ENCODE results near the gene KMT2C.
"Not testable (repeated sequence)": the region's sequence is repeated elsewhere in the genome, so short reads cannot be mapped to it uniquely, and the experiment has no call there.

KMT2C gene

GRCh38 chr7:152399344-152399743, 36.5 kb downstream of the KMT2C start:
- no peak for DNase-seq

- DNase-seq: no peak
Observed at GRCh38 chr7:152395112-152395511, 40.7 kb downstream of the KMT2C start.

GRCh38 chr7:152394214-152394613, 41.6 kb downstream of the KMT2C start:
- not testable (repeated sequence) for DNase-seq

- DNase-seq: no peak
Observed at GRCh38 chr7:152392254-152392653, 43.5 kb downstream of the KMT2C start.

DNA sequence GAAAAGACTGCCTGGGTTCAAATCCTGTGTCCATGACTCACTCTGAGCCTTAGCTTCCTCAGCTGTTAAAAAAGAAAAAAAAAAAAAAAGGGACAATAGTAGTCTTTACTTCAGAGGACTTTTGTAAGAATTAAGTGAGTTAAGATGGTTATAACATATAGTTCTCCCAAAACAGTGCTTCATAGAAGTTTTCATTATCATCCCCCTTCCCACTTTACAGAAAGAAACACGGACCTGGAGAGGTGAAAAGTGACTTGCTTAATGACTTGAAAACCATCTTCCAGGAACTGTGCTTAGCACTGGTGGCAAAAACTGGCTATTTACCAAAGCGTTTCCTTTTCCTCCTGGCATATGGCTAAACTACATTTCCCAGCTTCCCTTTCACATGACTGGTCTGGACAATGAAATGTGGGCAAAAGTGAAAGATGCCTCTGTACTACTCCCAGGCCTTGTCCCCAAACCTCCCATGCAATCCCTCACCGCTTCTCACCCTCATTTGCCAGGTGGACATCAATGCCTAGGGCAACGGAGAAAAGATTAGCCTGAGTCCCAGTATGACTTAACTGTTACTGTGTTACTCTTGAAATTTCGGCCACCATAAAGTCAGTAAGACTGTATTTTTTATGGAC, 49.6 kb downstream of the KMT2C start:
- DNase-seq: not testable (repeated sequence)

DNA sequence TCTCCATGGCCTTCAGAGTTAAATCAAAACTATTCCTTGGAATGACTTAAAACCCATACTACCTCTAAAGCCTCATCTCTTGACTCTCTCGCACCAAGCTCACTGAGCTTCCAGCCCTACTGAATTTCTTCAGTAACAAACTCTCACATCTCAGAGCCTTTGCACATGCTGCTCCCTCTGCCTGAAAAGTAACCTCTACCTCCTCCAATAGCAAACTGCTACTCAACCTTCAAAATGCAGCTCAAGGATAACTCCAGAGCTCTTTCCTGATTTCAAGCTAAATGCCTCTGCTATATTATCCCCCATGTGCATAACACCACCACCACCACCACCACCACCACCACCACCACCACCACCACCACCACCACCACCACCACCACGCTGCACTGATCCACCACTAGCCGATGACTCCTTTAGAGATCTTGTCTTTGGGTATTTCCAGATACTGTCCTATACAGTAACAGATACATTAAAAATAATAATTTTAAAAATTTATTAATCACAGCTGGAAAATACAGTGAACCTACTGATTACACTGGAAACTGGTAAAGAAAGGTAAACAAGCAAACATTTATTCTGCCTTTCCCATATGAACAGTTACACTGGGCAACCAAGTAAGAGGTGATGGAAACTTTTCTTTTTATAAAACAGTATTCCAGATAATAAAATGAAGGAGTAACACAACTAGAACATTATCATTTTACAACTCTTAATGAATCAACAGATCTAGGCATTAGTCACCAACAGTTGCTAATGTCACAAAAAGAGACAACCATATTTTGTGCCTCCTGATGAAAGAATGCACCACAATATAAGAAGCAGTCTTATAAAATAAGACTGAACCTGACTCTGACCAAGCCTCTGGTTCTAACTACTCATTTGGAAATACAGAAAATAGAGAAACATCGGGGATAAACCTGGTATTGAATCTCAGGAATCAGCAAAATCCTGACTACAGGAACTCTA, 51.3 kb downstream of the KMT2C start:
- DNase-seq: not testable (repeated sequence)

GRCh38 chr7:152383341-152384234, 52.2 kb downstream of the KMT2C start:
- no peak for DNase-seq

- no peak for DNase-seq
Observed at GRCh38 chr7:152382244-152382643, 53.6 kb downstream of the KMT2C start.

DNA sequence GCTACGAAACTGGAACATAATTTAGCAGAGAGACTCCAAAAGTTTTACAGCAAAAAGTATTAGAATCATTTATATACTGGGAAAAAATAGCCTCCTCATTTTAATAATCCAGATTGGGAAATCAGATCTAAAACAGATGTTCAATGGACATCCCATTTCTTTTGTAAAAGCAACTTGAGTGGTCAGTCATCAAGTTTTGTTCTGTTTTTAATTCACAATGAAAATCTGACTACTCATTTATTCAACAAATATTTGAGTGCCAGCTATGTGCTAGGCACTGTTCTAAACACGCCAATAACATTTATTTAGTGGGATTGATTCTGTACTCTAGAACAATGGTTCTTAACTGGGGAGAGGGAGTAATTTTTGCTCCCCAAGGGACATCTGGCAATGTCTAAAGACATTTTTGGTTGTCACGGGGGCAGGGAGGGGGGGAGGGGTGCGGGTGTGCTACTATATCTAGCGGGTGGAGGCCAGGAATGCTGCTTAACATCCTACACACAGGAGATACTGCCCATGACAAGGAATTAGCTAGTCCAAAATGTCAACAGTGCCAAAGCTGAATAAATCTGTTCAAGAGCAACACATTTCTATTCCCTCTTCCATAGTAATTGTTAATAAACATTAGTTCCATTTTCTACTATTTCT, 54.7 kb downstream of the KMT2C start:
- DNase-seq: not testable (repeated sequence)

DNA sequence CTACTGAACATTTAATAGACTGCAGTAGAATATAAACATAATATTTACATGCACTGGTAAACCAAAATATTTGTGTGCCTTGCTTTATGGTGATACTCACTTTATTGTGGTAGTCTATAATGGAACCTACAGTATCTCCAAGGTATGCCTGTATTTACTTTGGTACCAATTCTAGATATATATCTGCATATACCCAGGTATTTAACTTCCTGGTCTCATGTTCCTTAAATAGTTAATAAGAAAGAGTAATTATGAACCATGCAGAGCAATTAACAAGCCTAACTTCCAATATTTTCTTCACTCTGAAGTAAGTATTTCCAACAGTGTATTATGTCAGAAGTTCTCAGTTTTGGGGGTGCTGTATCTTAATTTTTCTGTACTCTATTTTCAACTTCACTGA, 57.3 kb downstream of the KMT2C start:
- DNase-seq: not testable (repeated sequence)

GRCh38 chr7:152376716-152377484, 58.9 kb downstream of the KMT2C start:
- DNase-seq: not testable (repeated sequence)

DNA sequence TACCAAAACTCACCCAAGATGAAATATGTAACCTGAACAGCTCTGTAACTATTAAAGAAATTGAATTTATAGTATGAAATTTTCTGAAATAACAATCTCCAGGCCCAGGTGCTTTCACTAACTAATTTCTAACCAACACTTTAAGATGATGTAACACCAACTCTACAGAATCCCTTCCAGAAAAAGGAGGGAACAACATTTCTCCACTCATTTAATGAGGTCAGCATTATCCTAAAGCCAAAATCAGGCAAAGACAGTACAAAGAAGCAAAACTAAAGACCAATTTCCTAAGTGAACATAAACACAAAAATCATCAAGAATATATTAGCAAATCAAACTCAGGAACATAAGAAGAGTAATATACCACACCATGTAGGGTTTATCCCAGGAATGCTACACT, 65.5 kb downstream of the KMT2C start:
- no peak for DNase-seq

GRCh38 chr7:152369518-152369917, 66.3 kb downstream of the KMT2C start:
- DNase-seq: no peak

- DNase-seq: no peak
Observed at GRCh38 chr7:152367170-152367569, 68.6 kb downstream of the KMT2C start.

DNA sequence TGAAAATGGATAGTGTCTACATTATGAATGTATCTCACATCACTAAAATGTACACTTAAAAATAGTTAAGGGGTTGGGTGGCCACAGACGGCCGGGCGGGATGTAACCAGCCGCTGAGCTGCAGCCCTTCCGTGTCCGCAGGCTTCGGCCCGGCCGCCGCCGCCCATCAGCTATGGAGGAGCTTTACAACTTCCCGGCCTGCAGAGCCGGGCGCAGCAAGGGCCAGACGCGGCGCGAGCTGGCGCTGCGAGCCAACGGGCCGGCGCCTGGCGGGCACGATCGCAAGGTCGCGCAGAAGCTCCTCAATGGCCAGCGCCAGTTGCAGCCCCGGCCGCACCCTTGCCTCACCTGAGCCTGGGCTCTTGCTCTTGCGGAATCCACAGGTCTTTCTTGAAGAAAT, 69.1 kb downstream of the KMT2C start:
- no peak for DNase-seq

DNA sequence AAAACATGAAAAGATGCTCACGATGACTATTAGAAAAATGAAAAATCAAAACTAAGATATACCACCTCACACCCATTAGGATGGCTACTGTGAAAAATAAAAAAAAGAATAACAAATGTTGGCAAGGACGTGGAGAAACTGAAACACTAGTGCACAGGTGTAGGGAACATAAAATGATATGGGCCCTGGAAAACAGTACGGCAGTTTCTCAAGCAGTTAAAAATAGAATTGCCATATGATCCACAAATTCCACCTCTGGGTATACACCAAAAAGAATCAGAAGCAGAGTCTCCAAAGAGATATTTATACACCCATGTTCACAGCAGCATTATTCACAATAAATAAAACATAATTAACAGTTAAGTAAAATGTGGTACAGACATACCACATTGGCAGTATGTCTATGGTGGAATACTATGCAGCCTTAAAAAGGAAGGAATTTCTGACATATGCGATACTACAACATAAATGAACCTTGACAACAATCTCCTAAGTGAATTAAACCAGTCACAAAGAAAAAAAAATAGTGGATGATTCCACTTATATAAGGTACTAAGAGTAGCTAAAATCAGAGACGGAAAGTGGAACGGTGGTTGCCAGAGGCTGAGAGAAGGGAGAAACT, 69.7 kb downstream of the KMT2C start:
- no peak for DNase-seq

DNA sequence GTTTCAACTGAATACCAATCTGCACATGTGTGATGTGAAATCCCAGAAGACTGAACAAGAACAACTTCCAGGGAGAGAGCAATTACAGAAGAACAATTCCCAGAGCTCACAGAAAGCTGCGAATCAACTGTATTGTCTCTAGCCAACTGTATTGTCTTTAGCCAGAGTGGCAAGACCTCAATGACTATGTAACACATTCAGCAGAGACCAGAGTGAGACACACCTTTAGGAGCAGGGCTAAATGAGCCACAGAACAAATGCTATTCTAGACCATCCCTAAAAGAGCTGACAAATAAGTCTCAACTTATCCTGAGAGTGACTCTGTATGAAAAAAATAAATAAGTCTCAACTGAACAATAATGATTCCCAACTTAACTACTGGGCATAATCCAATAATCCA, 72.0 kb downstream of the KMT2C start:
- no peak for DNase-seq

DNA sequence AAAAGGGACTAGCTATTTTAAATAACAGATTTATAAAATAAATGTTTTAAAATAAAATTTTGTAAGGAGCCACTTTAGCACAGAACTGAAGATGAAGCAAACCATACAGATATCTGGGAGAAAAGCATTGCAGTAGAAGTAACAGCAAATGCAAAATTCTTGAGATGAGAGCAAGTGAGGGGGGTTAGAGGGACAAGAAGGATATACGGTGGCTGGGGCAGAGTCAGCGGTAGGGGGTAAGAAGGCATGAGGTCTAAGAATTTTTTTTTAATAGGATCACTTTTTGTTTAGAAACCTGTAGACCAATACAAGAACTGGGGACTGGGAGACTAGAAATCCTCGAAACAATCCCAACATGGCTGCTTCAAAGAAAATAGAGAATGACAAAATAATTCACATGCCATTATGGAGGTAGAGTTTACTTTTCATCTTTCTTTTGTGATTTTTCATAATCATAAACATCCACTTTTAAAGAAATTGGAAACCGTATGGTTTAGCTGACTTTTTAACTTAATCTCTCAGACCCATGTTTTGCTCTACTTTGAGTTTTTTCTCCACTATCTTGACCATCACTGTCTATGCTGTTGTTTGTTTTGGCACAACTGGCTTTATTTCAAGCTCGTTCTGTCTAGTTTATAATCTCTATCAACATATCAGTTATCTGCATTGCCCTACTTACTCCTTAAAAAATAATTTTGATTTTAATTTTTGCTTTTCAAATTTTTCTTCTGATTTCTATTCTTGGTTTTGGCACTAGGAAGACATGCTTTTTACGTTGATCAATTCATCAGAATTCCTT, 73.5 kb downstream of the KMT2C start:
- DNase-seq: no peak

GRCh38 chr7:152355474-152356057, 80.2 kb downstream of the KMT2C start:
- no peak for DNase-seq

DNA sequence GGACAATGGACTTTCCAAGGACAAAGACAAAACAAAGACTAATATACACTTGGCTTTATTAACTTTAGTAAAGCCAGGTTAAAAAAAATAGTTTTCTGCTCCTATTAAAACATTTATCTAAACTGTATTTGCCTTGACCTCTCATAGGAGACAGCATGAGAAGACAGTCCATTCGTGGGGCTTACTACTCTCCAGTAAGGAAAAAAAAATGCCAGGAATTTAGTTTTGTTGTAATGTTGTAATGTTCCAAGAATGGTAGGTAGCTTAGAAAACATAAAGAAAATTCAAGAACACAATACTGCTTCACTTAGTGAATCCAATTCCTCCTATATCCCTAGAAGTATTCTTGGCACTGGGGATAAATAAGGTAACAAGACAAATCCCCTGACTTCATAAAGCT, 81.7 kb downstream of the KMT2C start:
- DNase-seq: no peak
